Amniotic stem cell (primary cell): ENCODE results near the gene GSC.
"Not testable (repeated sequence)": the region's sequence is repeated elsewhere in the genome, so short reads cannot be mapped to it uniquely, and the experiment has no call there.

Experiments used
- DNase-seq: peaks from one replicate; lab custom pipeline; 2025; lab: John Stamatoyannopoulos, UW

Gene GSC

GRCh38 chr14:94746131-94746530 lies 23.8 kb downstream of the GSC start:
- DNase-seq: no peak

- no peak for DNase-seq
These were observed 31.2 kb downstream of the GSC start for GRCh38 chr14:94738751-94739150.

DNA sequence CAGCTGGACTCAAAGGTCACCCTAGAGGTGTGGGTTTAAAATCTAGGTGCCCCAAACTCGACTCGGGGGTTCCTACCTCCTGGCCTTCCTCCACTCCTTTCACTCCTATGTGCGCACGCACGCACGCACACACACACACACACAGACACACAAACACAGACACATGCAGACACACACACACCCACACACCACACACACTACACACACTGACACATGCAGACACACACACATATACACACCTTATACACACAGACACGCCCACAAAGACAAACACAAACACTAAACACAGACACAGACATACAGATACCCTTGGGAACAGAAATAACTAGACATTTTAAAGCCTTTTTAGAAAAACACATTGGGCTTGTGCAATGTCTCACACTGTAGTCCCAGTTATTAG lies 31.8 kb downstream of the GSC start:
- no peak for DNase-seq

DNA sequence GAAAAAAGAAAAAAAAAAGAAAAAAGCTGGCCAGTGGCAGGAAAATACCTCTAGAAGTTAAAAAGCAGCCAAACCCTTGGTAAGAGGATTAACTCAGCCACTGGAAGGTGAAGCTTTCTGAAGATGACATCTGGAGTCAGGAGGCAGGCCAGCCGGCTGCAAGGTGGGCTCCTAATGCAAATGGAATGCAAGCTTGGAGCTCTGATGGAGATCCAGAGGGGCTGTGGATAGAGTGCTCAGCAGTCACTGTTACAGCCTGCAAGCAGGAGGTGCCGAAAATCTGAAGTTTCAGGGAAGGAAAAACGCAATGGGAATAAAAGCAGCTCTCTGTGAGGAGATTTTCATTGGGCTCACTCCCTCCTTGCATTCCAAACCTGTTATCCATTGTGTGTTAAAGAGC lies 41.0 kb downstream of the GSC start:
- DNase-seq: no peak

DNA sequence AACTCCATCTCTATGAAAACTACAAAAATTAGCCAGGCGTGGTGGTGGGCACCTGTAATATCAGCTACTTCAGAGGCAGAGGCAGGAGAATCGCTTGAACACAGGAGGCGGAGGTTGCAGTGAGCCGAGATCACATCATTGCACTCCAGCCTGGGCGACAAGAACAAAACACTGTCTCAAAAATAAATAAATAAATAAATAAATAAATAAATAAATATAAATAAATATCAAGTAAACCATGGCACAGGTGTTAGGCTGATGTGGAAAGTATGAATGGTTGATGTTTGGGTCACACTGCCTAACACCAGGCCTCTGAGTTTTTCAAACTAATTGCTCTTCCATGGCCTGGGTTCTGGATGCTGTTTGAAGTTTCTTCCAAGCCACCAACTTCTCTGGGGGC lies 41.5 kb downstream of the GSC start:
- not testable (repeated sequence) for DNase-seq

DNA sequence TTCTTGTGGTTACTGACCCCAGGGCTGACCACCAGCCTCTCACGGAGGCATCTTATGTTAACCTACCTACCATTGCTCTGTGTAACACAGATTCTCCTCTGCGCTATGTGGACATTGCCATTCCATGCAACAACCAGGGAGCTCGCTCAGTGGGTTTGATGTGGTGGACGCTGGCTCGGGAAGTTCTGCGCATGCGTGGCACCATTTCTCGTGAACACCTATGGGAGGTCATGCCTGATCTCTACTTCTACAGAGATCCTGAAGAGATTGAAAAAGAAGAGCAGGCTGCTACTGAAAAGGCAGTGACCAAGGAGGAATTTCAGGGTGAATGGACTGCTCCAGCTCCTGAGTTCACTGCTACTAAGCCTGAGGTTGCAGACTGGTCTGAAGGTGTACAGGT lies 43.3 kb downstream of the GSC start:
- DNase-seq: not testable (repeated sequence)

DNA sequence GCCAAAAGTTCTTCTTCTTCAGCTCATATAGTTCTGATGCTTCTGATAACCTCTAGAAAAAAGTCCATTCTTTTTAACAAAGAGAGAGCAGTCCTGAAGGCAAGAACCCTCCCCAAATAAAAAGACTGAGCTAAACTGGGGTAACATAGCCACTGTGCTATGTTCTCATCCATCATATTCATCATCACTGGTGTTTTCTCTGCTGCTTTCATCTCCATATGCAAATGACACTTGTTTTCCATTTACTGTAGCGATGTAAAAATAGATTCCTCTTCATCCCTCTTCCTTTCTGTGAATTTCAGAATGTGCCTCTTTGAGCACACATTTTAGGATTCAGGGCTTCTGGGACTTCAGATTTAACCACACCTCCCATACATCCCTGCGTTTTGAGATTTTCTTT lies 44.9 kb downstream of the GSC start:
- no peak for DNase-seq

DNA sequence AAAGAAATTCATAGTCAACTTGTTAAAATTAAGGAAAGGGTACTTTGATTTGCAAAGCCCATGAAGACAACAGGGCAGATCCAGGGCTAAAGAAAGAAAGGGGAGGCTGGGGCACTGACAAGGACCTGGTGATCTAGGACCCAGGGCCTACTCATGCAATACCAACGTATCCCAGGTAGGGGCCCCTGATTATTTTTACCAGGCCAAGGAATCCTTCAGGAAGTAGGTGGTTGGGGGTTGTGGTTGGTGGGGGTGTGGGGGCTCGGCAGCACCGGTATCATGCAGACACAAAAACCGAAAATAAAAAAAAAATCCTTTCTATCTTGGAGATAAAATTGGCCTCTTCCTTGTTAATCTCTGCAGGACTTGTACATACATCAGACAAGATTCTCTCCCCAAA lies 47.5 kb downstream of the GSC start:
- no peak for DNase-seq
